AG09319 (cell line): ENCODE measurements around the gene HDAC9.

Experiments used
- DNase-seq: peaks from one replicate; pipeline ENCODE4 v3.0.0-alpha.2; 2010; ENCODE audit warnings: low read depth; ENCODE audit errors: extremely low read depth
- CTCF ChIP-seq: IDR thresholded peaks from 2 replicates; pipeline ENCODE4 v1.5.1; 2011; ENCODE audit warnings: low read depth, mild to moderate bottlenecking, inconsistent platforms, low read length, moderate library complexity

The HDAC9 gene

GRCh38 chr7:18626717-18627116 is 131.2 kb downstream of the HDAC9 start:
- DNase-seq, result no peak
- TF ChIP-seq CTCF, result no peak

GRCh38 chr7:18637516-18637915 is 142.0 kb downstream of the HDAC9 start:
- TF ChIP-seq CTCF, result no peak
- no peak for DNase-seq

GRCh38 chr7:18638594-18639452 is 143.3 kb downstream of the HDAC9 start:
- TF ChIP-seq CTCF, result no peak
- DNase-seq, result peak; percentile 48

GRCh38 chr7:18639711-18640110 is 144.2 kb downstream of the HDAC9 start:
- no peak for DNase-seq
- TF ChIP-seq CTCF, result no peak

GRCh38 chr7:18644981-18645380 is 149.4 kb downstream of the HDAC9 start:
- no peak for TF ChIP-seq CTCF
- no peak for DNase-seq

GRCh38 chr7:18647582-18647981 is 152.0 kb downstream of the HDAC9 start:
- DNase-seq, result no peak
- no peak for TF ChIP-seq CTCF

GRCh38 chr7:18648849-18649758 is 153.6 kb downstream of the HDAC9 start:
- no peak for DNase-seq
- no peak for TF ChIP-seq CTCF
